Skeletal muscle tissue (tissue), 5 donors: ENCODE results near the gene MESD. TPM values are rescaled to one million over a fixed set of nuclear protein-coding genes. Genes with fewer than 3 reads are reported as not detected.

ENCODE experiments used
- H3K27ac ChIP-seq: one replicate; pipeline ENCODE4 v1.7.0; 2013; ENCODE audit warnings: mild to moderate bottlenecking, low read depth, low read length, inconsistent platforms
- H3K27me3 ChIP-seq, 3 donors: one replicate each; pipeline ENCODE4 v1.7.0; 2013; ENCODE audit warnings: low read length in 3 of 3; ENCODE audit not compliant: control insufficient read depth in 3 of 3, insufficient read depth in 3 of 3
- H3K36me3 ChIP-seq, 3 donors: one replicate each; pipeline ENCODE4 v1.7.0; 2013; ENCODE audit warnings: low read length in 3 of 3; ENCODE audit not compliant: control insufficient read depth in 3 of 3, insufficient read depth in 3 of 3
- H3K4me1 ChIP-seq, 3 donors: one replicate each; pipeline ENCODE4 v1.7.0; 2013; ENCODE audit warnings: low read length in 3 of 3, mild to moderate bottlenecking in 3 of 3; ENCODE audit not compliant: control insufficient read depth in 3 of 3, insufficient read depth in 3 of 3
- H3K4me3 ChIP-seq, 3 donors: one replicate each; pipeline ENCODE4 v1.7.0; 2013; ENCODE audit warnings: low read length in 3 of 3
- H3K9ac ChIP-seq, 3 donors: one replicate each; pipeline ENCODE4 v1.7.0; 2013; ENCODE audit warnings: low read length in 3 of 3, mild to moderate bottlenecking in 3 of 3, moderate library complexity in 2 of 3, low read depth in 1 of 3
- H3K9me3 ChIP-seq, 3 donors: one replicate each; pipeline ENCODE4 v1.7.0; 2013; ENCODE audit warnings: low read length in 3 of 3; ENCODE audit not compliant: control insufficient read depth in 3 of 3
- small RNA-seq: library from RNA; depleted of rRNA; stranded (forward); fragments of <200 nt; gene quantifications from one replicate; pipeline ENCODE3, GENCODE V24; 2014
- total RNA-seq: library from RNA; depleted of rRNA; stranded (reverse); fragments of >200 nt; gene quantifications from one replicate; pipeline ENCODE4 v1.2.3, GENCODE V29; 2014
- donor health status: Osteomylitis.

Gene MESD
- total RNA-seq, 1 donor from 2014 or later, result 17.2 TPM

DNA sequence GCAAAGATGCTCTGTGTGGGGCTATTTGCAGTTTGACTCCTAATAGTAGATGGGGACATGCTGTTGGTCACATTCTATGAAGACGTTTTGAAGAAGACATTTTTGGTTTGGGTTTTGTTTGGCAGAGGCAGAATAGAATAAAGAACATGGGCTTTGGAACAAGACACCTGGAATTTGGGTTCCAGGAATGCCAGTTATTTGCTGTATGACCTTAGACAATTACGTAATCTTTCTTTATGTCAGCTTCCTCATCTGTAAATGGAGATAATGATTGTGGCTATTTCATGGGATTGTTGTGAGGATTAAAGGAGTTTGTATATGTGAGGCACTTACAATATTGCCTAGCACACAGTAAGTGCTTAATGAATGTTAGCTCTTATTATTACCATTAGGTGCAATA lies 91.6 kb downstream of the MESD start:
- no peaks in the 10 kb centered on the region for H3K27me3 ChIP-seq
- H3K9me3 ChIP-seq, result peaks cover 0 to 4% (median 0%) of the 10 kb centered on the region in 3 donors
- no peak overlapping the region for H3K9ac ChIP-seq
- no peak overlapping the region for H3K27ac ChIP-seq
- no peak overlapping the region for H3K4me3 ChIP-seq
- H3K4me1 ChIP-seq, result no peaks in the 10 kb centered on the region
- peaks cover 0 to 5% (median 1%) of the 10 kb centered on the region in 3 donors for H3K36me3 ChIP-seq

Small RNA genes lying within 50 kb of the gene (small RNA-seq; reads per million reads assigned to genes)
- gene MIR4514, result not detected

Other genes with a start within 250 kb of the MESD start
- 0.52 TPM for gene CEMIP, start 210.4 kb downstream of the MESD start, total RNA-seq
- gene TLNRD1, start 11.1 kb upstream of the MESD start, total RNA-seq, result 5.7 TPM
- gene CFAP161, start 144.5 kb upstream of the MESD start, total RNA-seq, result 5.7 TPM
- gene IL16, start 207.1 kb upstream of the MESD start, total RNA-seq, result 4.7 TPM